ENCODE data around the gene CXCL3.
A peak's percentile ranks its signal among the peaks of the same experiment; 100 is the strongest.

CXCL3 gene

GRCh38 chr4:74072739-74073138 lies 34.2 kb upstream of the CXCL3 start:
- H3K36me3 ChIP-seq (ENCODE audit: insufficient read depth, low read length): no peaks in the 10 kb centered on the region
- no peak overlapping the region for H3K9ac ChIP-seq (ENCODE audit: insufficient read length)
- no peak for TF ChIP-seq FOXP2 (optimal IDR thresholded peaks at IDR 0.05; ENCODE audit: control extremely low read depth, extremely low read length, insufficient read depth)
- H3K9me3 ChIP-seq (ENCODE audit: low read depth, low read length): no peaks in the 10 kb centered on the region
- H3K27ac ChIP-seq: no peak overlapping the region
- peak; percentile 28 for DNase-seq (ENCODE audit: low read depth, low spot score)
- H3K4me3 ChIP-seq: no peak overlapping the region

GRCh38 chr4:74067586-74067985 lies 29.1 kb upstream of the CXCL3 start:
- Histone ChIP-seq H3K36me3 (ENCODE audit: insufficient read depth, low read length) (no peaks in the 10 kb centered on the region), H3K9me3 (ENCODE audit: low read depth, low read length) (no peaks in the 10 kb centered on the region), H3K4me3 (no peak overlapping the region), H3K27ac (no peak overlapping the region), H3K9ac (ENCODE audit: insufficient read length) (no peak overlapping the region)
- DNase-seq (ENCODE audit: low read depth, low spot score): no peak
- no peak for TF ChIP-seq POLR2AphosphoS5 (IDR thresholded peaks at IDR 0.05; ENCODE audit: borderline replicate concordance, low read depth, low read length)
- no peak for TF ChIP-seq FOXP2 (optimal IDR thresholded peaks at IDR 0.05; ENCODE audit: control extremely low read depth, extremely low read length, insufficient read depth)
- no peak for TF ChIP-seq EZH2 (IDR thresholded peaks at IDR 0.05)

DNA sequence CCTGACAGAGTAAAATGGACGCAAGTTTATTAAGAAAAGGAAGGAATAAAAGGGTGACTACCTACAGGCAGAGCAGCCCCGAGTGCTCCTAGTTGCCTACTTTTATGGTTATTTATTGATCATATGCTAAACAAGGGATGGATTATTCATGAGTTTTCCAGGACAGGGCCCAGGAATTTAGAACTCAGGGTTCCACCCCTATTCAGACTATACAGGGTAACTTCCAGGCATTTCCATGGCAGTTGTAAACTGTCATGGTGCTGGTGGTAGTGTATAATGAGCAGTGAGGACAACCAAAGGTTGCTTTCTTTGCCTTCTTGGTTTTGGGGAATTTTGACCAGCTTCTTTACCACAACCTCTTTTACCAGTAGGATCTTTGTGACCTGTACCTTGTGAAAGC lies 27.7 kb upstream of the CXCL3 start:
- H3K4me3 ChIP-seq: no peak overlapping the region
- no peak overlapping the region for H3K9ac ChIP-seq (ENCODE audit: insufficient read length)
- H3K36me3 ChIP-seq (ENCODE audit: insufficient read depth, low read length): no peaks in the 10 kb centered on the region
- no peak overlapping the region for H3K27ac ChIP-seq
- no peak for DNase-seq (ENCODE audit: low read depth, low spot score)
- TF ChIP-seq POLR2AphosphoS5 (IDR thresholded peaks at IDR 0.05; ENCODE audit: borderline replicate concordance, low read depth, low read length): no peak
- H3K9me3 ChIP-seq (ENCODE audit: low read depth, low read length): no peaks in the 10 kb centered on the region; the same call in 1 of the 2 replicates

- Histone ChIP-seq H3K36me3 (ENCODE audit: insufficient read depth, low read length) (no peaks in the 10 kb centered on the region), H3K4me3 (no peak overlapping the region), H3K27ac (no peak overlapping the region), H3K9ac (ENCODE audit: insufficient read length) (no peak overlapping the region), H3K9me3 (ENCODE audit: low read depth, low read length) (no peaks in the 10 kb centered on the region; the same call in 1 of the 2 replicates)
- DNase-seq (ENCODE audit: low read depth, low spot score): no peak
- TF ChIP-seq FOXP2 (optimal IDR thresholded peaks at IDR 0.05; ENCODE audit: control extremely low read depth, extremely low read length, insufficient read depth): no peak
- TF ChIP-seq EZH2 (IDR thresholded peaks at IDR 0.05): no peak
- no peak for TF ChIP-seq POLR2AphosphoS5 (IDR thresholded peaks at IDR 0.05; ENCODE audit: borderline replicate concordance, low read depth, low read length)
Observed at GRCh38 chr4:74065115-74065642, 26.7 kb upstream of the CXCL3 start.

GRCh38 chr4:74063859-74064258 lies 25.4 kb upstream of the CXCL3 start:
- H3K4me3 ChIP-seq: no peak overlapping the region
- DNase-seq (ENCODE audit: low read depth, low spot score): no peak
- H3K36me3 ChIP-seq (ENCODE audit: insufficient read depth, low read length): no peaks in the 10 kb centered on the region
- TF ChIP-seq POLR2AphosphoS5 (IDR thresholded peaks at IDR 0.05; ENCODE audit: borderline replicate concordance, low read depth, low read length) (no peak), FOXP2 (optimal IDR thresholded peaks at IDR 0.05; ENCODE audit: control extremely low read depth, extremely low read length, insufficient read depth) (no peak), EZH2 (IDR thresholded peaks at IDR 0.05) (no peak)
- H3K9me3 ChIP-seq (ENCODE audit: low read depth, low read length): no peaks in the 10 kb centered on the region; the same call in 1 of the 2 replicates
- H3K9ac ChIP-seq (ENCODE audit: insufficient read length): no peak overlapping the region
- H3K27ac ChIP-seq: peak overlapping the region; percentile 69

GRCh38 chr4:74062953-74063352 lies 24.5 kb upstream of the CXCL3 start:
- TF ChIP-seq EZH2 (IDR thresholded peaks at IDR 0.05) (no peak), FOXP2 (optimal IDR thresholded peaks at IDR 0.05; ENCODE audit: control extremely low read depth, extremely low read length, insufficient read depth) (no peak), POLR2AphosphoS5 (IDR thresholded peaks at IDR 0.05; ENCODE audit: borderline replicate concordance, low read depth, low read length) (no peak)
- H3K9ac ChIP-seq (ENCODE audit: insufficient read length): peak overlapping the region; percentile 41

DNA sequence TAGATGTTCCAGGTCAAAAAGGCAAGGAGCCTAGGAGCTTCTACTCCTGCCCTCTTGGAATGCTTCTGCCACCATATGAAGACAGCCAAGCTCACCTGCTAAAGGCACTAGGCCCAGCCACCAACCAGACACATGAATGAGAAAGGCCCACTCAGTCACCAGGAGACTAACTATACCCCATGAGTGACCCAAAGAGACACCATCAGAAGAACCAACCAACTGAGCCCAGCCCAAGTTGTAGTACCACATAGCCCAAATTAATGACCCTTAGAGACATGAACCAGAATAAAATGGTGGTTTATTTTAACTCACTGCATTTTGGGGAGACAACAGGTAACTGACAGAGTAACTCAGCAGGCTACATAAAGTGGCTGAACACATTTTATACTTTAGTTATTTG lies 22.9 kb upstream of the CXCL3 start:
- TF ChIP-seq POLR2AphosphoS5 (IDR thresholded peaks at IDR 0.05; ENCODE audit: borderline replicate concordance, low read depth, low read length): no peak
- H3K36me3 ChIP-seq (ENCODE audit: insufficient read depth, low read length): no peaks in the 10 kb centered on the region
- DNase-seq (ENCODE audit: low read depth, low spot score): no peak
- no peak overlapping the region for H3K27ac ChIP-seq
- H3K9ac ChIP-seq (ENCODE audit: insufficient read length): no peak overlapping the region
- H3K4me3 ChIP-seq: no peak overlapping the region
- H3K9me3 ChIP-seq (ENCODE audit: low read depth, low read length): no peaks in the 10 kb centered on the region; the same call in 1 of the 2 replicates

More at GRCh38 chr4:74062953-74063352, 24.5 kb upstream of the CXCL3 start:
- Histone ChIP-seq H3K27ac (peak overlapping the region; percentile 69), H3K36me3 (ENCODE audit: insufficient read depth, low read length) (no peaks in the 10 kb centered on the region), H3K9me3 (ENCODE audit: low read depth, low read length) (no peaks in the 10 kb centered on the region; the same call in 1 of the 2 replicates), H3K4me3 (peak overlapping the region; percentile 53)
- no peak for DNase-seq (ENCODE audit: low read depth, low spot score)

DNA sequence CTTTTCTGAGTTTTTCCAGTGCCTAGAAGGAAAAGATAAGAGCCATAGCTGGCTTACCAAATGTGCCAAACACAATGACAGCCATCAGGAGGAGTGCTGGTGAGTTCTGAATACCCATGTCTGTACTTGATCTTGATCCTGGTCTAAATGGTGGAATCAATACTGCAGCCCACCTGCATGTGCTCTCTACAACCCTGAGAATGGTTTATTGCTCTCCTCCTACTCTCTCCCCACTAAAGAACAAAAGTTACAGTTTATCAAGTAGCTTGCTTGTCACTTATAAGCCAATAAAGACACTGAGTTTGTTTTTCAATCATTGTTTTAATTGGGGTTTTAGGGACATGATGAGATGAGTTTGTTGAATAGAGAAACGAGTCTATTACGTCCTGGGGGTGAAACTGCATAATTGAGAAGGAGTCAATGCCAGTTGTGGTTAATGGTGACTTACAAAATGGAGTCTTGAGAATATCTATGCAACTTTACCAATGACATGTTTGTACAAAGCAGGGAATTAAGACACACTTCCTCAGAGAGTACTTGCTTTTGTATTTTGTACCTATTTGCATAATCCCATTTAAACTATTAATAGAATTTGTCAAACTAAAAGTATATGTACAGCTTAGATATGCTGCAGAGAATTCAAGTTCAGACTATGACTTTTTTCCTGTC lies 20.8 kb upstream of the CXCL3 start:
- no peak for TF ChIP-seq FOXP2 (optimal IDR thresholded peaks at IDR 0.05; ENCODE audit: control extremely low read depth, extremely low read length, insufficient read depth)
- TF ChIP-seq EZH2 (IDR thresholded peaks at IDR 0.05): no peak
- TF ChIP-seq POLR2AphosphoS5 (IDR thresholded peaks at IDR 0.05; ENCODE audit: borderline replicate concordance, low read depth, low read length): no peak
- Histone ChIP-seq H3K4me3 (no peak overlapping the region), H3K9me3 (ENCODE audit: low read depth, low read length) (no peaks in the 10 kb centered on the region; the same call in 1 of the 2 replicates), H3K36me3 (ENCODE audit: insufficient read depth, low read length) (no peaks in the 10 kb centered on the region), H3K9ac (ENCODE audit: insufficient read length) (no peak overlapping the region), H3K27ac (peak overlapping the region; percentile 43; the same call in 1 of the 2 replicates)
- DNase-seq (ENCODE audit: low read depth, low spot score): no peak
